Stimulated activated CD4-positive, alpha-beta T cell treated with anti-CD3 and anti-CD28 coated beads, Interleukin-15, amount 100 ng/mL, for 24 hours (primary cell): ENCODE measurements around the gene AFF2.
"Not testable (repeated sequence)": the region's sequence is repeated elsewhere in the genome, so short reads cannot be mapped to it uniquely, and the experiment has no call there.

Experiments
- DNase-seq: peaks from one replicate; pipeline ENCODE4 v3.0.0-alpha.2; 2020

The AFF2 gene

DNA sequence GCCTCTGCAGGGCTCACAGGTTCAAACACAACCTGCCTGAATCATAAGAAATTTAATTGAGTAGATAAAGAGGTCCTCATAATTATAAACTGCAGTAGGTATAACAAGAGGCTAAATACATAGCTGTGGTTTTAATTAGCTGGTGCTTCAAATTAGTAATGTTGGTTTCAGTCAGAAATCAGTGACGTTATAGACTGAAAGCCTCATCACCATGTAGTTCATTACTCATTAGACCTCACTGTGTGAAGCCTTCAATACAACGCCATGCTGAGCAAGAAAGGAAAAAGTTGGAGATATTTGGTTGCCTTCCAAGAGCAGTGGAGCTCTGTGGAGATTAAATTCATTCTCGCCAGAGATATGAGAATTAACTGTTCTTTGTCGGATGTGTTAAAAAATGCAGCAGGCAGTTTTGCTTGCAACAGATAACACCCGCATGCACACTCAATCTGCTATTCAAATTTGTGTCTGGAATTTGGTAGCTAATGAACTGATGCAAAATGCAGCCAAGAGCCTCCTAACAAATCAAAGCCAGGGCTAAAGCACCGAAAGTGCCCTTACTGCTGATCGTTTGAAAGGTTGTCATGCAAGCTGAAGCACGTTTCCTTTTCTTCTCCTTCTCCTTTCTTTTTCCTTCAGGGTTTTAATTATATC is 148.9 kb downstream of the AFF2 start:
- no peak for DNase-seq

GRCh38 chrX:148658115-148658730 is 157.8 kb downstream of the AFF2 start:
- no peak for DNase-seq

DNA sequence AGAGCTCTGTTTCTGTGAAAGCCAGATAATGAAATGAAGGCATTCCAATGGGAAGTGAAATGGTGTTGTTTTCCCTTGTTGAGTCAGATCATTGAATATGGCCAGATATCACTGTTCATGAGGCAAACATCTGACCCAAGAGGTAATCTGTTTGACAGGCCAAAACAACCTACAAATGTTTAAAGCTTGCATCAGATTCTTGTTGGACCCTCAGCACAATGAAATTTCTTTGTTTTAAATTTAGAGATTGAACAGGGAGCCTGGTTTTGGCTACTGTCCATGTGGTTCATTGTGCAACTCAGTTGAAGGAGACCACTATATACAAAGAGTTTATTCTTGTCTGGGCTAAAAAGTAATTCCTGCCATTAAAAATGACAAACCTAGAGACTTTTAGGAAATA is 159.1 kb downstream of the AFF2 start:
- no peak for DNase-seq

DNA sequence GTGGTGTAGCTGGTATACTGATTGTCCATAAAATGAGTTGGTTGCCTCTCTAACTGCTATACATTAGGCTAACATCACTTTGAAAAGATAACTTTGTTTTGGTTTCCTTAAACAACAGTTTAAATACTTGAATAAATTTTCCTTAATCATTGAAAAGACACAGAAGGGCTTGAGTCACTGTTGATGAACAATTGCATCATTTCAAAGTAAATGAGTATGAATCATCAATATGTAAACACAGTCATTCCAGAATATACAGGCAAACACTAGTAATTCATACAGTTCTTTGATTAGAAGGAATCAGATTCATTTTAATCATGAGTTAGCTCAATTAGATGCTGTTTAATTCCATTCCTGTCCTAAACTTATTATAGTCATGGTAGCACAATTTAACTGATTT is 160.6 kb downstream of the AFF2 start:
- no peak for DNase-seq

DNA sequence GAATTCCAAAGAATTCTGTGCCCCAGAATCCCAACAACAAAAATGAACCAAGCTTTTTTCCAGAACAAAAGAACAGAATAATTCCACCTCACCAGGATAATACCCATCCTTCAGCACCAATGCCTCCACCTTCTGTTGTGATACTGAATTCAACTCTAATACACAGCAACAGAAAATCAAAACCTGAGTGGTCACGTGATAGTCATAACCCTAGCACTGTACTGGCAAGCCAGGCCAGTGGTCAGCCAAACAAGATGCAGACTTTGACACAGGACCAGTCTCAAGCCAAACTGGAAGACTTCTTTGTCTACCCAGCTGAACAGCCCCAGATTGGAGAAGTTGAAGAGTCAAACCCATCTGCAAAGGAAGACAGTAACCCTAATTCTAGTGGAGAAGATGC is 161.6 kb downstream of the AFF2 start:
- no peak for DNase-seq

DNA sequence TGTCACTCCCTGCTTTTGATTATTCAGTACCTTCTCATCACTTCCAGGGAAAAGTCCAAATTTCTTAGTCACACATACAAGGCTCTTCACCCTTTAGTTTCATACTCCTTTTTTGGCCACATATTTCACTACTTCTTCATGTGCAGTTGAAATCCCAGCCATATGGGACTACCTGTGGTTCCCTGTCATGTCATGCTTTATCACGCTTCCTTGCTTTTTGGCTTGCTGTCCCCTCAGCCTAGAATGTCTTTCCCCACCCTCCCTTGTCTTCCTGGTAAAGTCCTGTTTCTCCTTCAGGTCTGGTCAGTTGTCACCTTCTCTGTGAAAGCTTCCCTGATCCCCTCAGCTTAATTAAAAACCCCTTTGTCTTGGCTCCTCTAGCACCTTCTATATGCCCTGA is 163.8 kb downstream of the AFF2 start:
- DNase-seq: no peak

DNA sequence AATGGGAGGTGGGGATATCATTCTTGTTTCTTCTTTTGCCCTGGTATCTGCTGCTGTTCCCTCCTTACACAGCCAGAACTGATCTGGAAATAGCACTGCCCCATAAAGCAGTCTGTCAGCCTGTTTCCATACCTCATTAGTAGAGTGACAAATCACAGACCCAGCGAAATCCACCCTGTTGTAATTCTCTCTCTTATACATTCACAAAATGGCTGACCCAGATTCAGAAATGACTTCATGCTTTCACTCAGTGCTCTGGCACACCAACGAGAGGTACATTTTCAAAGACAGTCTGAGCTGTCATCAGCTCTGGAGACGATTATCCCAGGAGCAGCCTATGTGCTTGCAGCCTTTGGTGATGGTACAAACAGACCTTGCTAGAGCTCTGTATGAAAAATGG is 164.6 kb downstream of the AFF2 start:
- DNase-seq: no peak

- DNase-seq: not testable (repeated sequence)
These were observed 168.8 kb downstream of the AFF2 start for GRCh38 chrX:148669175-148669574.

DNA sequence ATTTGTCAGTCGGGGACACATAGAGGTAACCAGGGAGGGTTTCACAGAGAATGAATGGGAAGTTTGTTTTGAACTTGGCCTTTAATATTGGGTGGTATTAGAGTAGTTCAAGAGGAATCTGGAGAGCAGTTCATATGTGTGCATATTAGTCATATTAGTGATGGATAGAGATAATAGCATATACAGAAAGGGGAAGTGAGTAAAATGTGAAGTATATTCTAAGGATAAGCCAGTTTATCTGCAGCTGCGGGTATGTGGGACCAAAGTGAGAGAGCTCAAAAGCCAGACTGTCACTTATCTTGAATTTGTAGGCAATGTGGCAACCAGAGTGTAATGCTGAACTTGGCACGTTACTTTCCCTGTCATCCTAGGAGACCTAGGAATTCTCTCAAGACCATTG is 169.9 kb downstream of the AFF2 start:
- no peak for DNase-seq

DNA sequence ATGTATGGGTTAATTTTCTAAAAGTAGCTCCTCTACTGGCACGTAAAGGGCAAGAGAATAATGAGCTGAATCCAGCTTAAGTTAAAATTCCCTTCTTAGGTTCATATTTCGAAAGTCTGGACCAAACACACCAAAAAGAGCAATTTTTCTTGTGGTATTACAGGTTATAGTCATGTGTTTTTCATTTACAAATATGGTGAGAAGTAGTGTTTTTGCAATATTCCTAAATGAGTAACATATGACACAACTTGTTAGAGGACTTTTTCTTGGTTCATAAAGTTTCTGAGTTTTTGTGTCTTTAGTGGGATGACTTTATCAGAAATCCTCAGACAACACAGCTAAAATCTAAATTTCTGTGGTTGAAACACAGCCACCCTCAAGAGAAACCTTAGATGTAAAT is 172.1 kb downstream of the AFF2 start:
- no peak for DNase-seq

- DNase-seq: no peak
These were observed 181.2 kb downstream of the AFF2 start for GRCh38 chrX:148681605-148682004.

DNA sequence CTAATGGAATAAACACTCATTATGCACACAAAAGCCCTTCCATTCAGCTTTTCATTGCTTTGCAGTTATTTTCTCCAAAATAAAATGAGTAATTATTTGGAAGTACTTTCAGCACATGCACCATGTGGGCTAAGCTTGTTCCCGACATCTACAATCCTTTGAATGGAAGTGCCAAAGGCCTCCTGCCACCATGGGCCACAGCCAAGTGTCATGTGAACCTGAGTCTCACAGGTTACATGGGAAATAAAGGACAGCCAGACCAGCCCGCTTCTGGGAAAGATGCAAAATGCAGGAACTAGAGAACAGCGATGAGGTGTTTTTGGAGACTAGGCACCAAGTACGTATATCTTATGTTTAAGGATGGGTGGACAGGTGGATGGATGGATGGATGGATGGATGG is 181.8 kb downstream of the AFF2 start:
- DNase-seq: no peak

GRCh38 chrX:148691456-148691855 is 191.0 kb downstream of the AFF2 start:
- DNase-seq: no peak

DNA sequence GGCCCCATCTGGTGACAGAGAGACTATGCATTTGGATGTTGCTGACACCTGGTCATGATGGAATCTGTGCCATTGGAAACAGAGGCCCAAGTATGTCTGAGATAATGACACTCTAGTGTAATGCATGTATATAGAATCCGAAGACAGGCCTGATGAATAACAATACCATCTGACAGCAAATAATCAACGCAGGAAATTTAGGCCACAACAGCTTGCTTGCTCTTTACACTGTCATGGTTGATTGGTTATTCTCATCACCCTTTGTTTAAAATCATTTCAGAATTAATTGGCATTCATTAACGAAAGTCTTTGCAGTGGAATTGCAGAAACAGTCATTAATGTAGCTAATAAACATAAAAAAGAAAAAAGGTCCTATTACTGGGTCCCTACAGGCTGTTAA is 194.8 kb downstream of the AFF2 start:
- no peak for DNase-seq

GRCh38 chrX:148698221-148698620 is 197.8 kb downstream of the AFF2 start:
- DNase-seq: no peak

DNA sequence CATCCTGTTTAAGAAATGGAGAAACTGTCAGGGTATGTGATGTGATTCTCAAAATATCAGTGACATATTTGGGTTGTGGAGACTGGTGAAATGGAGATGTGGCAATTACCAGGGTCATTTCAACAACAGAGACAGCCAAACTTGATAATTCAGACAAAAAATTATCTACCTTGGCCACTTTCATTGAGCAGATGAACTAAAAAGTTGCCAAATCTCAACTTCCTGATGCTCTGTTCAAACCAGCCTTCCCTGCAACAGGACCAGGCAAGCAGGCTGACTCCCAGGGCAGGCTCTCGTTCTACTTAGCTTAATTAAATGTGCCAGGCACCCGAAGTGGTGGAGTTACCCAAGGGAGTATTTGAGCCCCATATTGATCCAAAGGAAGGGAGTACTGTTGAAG is 199.6 kb downstream of the AFF2 start:
- no peak for DNase-seq

DNA sequence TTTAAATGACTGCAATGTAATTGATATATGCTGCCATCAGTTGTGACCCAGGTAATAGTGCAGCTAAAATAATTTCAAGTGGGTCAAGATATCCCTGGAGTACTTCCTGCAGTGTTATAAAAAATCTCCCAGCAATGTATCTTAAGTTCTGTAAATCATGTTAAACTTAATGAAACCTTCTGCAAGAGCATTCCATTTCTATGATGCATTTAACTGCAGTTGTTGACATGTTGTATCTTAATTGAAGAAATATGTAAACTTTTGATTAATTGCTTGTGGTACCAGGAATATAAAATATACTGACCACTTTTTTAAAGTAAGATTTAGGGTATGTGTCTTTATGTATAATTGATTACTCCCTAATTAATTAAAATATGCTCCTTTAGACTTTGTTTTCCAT is 213.6 kb downstream of the AFF2 start:
- DNase-seq: no peak

DNA sequence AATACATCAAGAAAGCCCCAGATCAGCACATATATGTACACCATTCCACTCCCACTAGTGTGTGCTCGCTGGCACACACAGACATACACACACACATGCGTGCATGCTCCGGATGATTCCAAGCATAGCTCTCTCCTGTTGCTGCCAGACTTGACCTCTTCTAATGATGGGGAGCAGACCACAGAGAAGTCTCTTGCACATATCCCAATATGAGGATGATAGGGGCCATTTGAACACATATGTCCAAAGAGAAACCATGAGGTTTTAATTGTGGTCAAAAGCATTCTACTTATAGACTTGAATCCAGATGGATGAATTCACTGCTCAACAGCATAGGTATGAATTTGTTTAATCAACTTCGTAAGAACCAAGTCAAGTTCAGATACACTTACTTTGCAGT is 214.9 kb downstream of the AFF2 start:
- no peak for DNase-seq

DNA sequence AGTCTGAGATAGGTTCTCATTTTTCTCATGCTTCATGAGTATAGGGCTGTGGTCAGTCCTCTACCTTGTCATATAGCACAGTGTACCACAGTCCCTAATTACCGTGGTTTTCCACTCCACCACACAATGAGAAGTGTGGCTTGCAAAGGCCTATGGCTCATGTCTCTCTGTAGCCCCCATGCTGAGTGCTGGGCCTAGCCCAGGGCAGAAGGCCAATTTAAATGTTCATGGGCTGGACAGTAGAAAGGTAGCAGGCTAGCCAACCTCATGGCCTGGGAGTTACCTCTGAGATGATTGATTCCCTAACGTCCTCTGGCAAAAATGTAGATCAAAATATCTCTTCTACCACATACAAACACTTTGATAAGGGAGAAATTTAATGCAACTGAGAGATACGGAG is 222.5 kb downstream of the AFF2 start:
- no peak for DNase-seq

DNA sequence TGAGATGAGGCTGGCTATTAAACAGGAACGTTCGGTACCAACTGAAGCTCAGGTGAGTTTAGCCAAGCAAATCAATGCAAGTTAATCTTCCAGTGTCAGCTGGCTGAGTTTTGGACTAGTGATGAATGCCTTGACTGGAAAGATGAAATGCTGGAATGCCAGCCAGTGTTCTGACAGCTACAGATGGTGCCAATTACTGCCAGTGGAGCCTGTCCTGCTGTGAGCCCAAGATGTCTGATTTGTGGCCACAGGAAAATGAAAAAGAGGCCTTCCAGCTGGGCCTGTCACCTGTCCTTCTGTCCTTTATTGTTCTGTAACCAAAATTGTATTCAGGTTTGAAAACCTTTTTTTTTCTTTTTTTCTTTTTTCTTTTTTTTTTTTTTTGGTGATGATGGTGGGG is 223.1 kb downstream of the AFF2 start:
- DNase-seq: no peak

GRCh38 chrX:148728901-148729300 is 228.5 kb downstream of the AFF2 start:
- DNase-seq: no peak

GRCh38 chrX:148732743-148733142 is 232.3 kb downstream of the AFF2 start:
- DNase-seq: no peak

DNA sequence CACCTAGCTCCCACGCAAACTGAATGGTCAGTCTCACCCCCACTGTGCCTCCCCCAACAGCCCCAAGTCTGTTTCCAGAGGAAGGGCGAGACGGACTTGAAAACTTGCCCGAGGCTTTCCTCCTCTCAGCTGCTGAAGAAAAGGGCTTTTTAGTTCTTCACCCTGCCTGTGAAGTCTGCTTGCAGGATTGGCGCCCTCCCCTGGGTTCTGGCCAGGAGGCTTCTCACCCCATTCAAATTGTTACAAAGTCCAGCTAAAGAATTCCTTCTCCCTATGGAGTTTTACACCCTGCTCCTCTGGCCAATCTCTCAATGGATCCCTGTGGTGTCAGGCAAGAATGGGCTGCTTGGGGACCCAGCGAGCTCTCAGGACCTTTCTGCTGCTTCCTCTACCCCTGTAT is 241.0 kb downstream of the AFF2 start:
- no peak for DNase-seq

DNA sequence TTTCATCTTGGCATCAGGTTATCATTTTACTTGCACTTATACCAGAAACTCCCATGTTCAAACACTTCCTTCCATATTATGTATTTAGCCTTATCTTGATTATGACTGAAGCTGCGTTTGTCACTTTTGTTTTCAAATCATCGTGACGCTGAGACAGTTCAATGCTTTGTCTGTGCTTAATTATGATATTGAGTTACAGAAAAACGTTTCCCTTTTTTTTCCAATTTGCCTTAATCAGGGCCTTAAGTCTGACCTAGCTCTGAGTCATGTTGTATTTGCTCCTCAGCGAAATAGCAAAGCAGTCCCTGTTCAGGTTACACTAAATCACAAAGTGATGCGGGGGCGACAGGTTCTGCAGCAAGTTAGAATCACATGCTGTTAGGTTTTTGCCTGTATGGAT is 254.7 kb downstream of the AFF2 start:
- no peak for DNase-seq

DNA sequence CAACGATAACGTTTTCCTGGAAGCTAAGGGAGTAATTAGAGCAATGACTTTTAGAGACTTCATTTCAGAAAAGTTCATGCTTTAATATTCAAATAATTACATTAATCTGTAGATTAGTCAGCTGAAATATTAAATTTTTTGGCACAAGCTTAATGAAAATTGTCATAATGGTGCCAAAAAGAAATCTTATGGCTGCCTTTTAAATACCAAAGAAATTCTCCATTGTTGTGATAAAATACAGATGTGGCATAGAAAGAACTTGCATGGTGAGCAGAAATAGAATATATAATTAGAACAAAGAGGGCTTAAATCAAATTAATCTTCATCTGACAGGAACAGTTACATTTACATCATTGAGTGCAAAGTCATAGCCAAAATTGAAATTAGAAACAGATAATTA is 263.5 kb downstream of the AFF2 start:
- no peak for DNase-seq
